DOHH2 (cell line): Measurements from ENCODE around the gene DPP4.

Experiments used
- H3F3A ChIP-seq: fragments of 200-600 bp; sonication (generic), shearing (Covaris generic); 2 replicates; pipeline ENCODE4 v1.6.0; 2016; ENCODE audit warnings: antibody characterized with exemption, mild to moderate bottlenecking; ENCODE audit not compliant: control insufficient read depth, insufficient read depth
- H3K27ac ChIP-seq: fragments of 200-600 bp; sonication (generic); 2 replicates; pipeline ENCODE4 v1.5.1; 2014; ENCODE audit warnings: low read depth, mild to moderate bottlenecking, low read length, moderate library complexity
- H3K27me3 ChIP-seq: fragments of 200-600 bp; sonication (generic); 2 replicates; pipeline ENCODE4 v1.6.1; 2014; ENCODE audit warnings: mild to moderate bottlenecking, low read length, mixed read lengths; ENCODE audit not compliant: control insufficient read depth
- H3K36me3 ChIP-seq: fragments of 200-600 bp; sonication (generic); 2 replicates; pipeline ENCODE4 v1.6.1; 2014; ENCODE audit warnings: mild to moderate bottlenecking, low read length, moderate library complexity, mixed read lengths; ENCODE audit not compliant: control insufficient read depth
- H3K4me1 ChIP-seq: fragments of 200-600 bp; sonication (generic); 2 replicates; pipeline ENCODE4 v1.6.1; 2014; ENCODE audit warnings: mild to moderate bottlenecking, low read length, mixed read lengths; ENCODE audit not compliant: control insufficient read depth
- H3K4me2 ChIP-seq: fragments of 200-600 bp; sonication (generic); 2 replicates; pipeline ENCODE4 v1.6.0; 2014; ENCODE audit warnings: mild to moderate bottlenecking, low read length, moderate library complexity
- H3K4me3 ChIP-seq: fragments of 200-600 bp; sonication (generic); 2 replicates; pipeline ENCODE4 v1.5.1; 2014; ENCODE audit warnings: mild to moderate bottlenecking, low read length, mixed read lengths
- H3K79me2 ChIP-seq: fragments of 200-600 bp; sonication (generic); 2 replicates; pipeline ENCODE4 v1.6.1; 2014; ENCODE audit warnings: mild to moderate bottlenecking, low read length, mixed read lengths; ENCODE audit not compliant: control insufficient read depth
- H3K9me2 ChIP-seq: fragments of 200-600 bp; sonication (generic); replicated peaks from 2 replicates; pipeline ENCODE4 v1.6.1; 2014; ENCODE audit warnings: mild to moderate bottlenecking, low read length, mixed read lengths; ENCODE audit not compliant: control insufficient read depth
- H3K9me3 ChIP-seq: fragments of 200-600 bp; sonication (generic); 2 replicates; pipeline ENCODE4 v1.6.1; 2014; ENCODE audit warnings: antibody characterized with exemption, low read length, mixed read lengths; ENCODE audit not compliant: control insufficient read depth, insufficient read depth
- H4K20me1 ChIP-seq: fragments of 200-600 bp; sonication (generic); 2 replicates; pipeline ENCODE4 v1.6.0; 2014; ENCODE audit warnings: low read depth, mild to moderate bottlenecking, antibody characterized with exemption, low read length, moderate library complexity; ENCODE audit not compliant: control insufficient read depth, insufficient read depth
- EZH2phosphoT487 ChIP-seq: fragments of 200-600 bp; sonication (generic); IDR thresholded peaks from 2 replicates; pipeline ENCODE4 v1.6.1; 2017; ENCODE audit warnings: borderline replicate concordance, mild to moderate bottlenecking, antibody characterized with exemption, low read length, moderate library complexity, mixed read lengths
- TF ChIP-seq, protein P1 (sequence below): fragments of 200-600 bp; sonication (generic); IDR thresholded peaks from one replicate; pipeline ENCODE4 v1.5.1; 2014; ENCODE audit warnings: antibody characterized with exemption, mild to moderate bottlenecking, low read depth, low read length; ENCODE audit not compliant: poor library complexity, severe bottlenecking

DPP4 gene

GRCh38 chr2:162082036-162082435 is 8.0 kb upstream of the DPP4 start:
- no peaks in the 10 kb centered on the region for H3K4me1 ChIP-seq
- no peaks in the 10 kb centered on the region for H4K20me1 ChIP-seq
- no peak overlapping the region for H3K4me3 ChIP-seq

DNA sequence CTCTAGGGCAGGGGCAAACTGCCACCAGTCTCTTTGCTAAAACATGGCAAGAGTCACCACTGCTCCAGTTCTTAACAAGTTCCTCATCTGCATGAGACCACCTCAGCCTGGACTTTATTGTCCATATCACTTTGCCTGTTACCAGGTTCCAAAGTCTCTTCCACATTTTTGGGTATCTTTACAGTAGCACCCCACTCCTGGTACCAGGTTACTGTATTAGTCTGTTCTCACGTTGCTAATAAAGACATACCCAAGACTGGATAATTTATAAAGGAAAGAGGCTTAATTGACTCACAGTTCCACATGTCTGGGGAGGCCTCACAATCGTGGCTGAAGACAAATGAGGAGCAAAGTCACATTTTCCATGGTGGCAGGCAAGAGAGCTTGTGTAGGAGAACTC is 5.5 kb upstream of the DPP4 start:
- H3K9me2 ChIP-seq: no peaks in the 10 kb centered on the region
- H3K4me1 ChIP-seq: peaks cover under 1% of the 10 kb centered on the region; the same call in 1 of the 2 replicates
- H3K9me3 ChIP-seq: peaks cover 7% of the 10 kb centered on the region; the same call in 1 of the 2 replicates
- no peak overlapping the region for H3K4me2 ChIP-seq
- H3K4me3 ChIP-seq: no peak overlapping the region
- H3K27ac ChIP-seq: no peak overlapping the region
- H4K20me1 ChIP-seq: no peaks in the 10 kb centered on the region
- peaks cover 1% of the 10 kb centered on the region for H3K27me3 ChIP-seq
- H3K79me2 ChIP-seq: no peaks in the 10 kb centered on the region
- no peaks in the 10 kb centered on the region for H3K36me3 ChIP-seq
- H3F3A ChIP-seq: no peaks in the 10 kb centered on the region
- TF ChIP-seq, protein P1, sequence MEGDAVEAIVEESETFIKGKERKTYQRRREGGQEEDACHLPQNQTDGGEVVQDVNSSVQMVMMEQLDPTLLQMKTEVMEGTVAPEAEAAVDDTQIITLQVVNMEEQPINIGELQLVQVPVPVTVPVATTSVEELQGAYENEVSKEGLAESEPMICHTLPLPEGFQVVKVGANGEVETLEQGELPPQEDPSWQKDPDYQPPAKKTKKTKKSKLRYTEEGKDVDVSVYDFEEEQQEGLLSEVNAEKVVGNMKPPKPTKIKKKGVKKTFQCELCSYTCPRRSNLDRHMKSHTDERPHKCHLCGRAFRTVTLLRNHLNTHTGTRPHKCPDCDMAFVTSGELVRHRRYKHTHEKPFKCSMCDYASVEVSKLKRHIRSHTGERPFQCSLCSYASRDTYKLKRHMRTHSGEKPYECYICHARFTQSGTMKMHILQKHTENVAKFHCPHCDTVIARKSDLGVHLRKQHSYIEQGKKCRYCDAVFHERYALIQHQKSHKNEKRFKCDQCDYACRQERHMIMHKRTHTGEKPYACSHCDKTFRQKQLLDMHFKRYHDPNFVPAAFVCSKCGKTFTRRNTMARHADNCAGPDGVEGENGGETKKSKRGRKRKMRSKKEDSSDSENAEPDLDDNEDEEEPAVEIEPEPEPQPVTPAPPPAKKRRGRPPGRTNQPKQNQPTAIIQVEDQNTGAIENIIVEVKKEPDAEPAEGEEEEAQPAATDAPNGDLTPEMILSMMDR: no peak
- no peak for TF ChIP-seq EZH2phosphoT487

More at GRCh38 chr2:162082036-162082435, 8.0 kb upstream of the DPP4 start:
- H3K9me3 ChIP-seq: peaks cover 7% of the 10 kb centered on the region; the same call in 1 of the 2 replicates
- H3K9me2 ChIP-seq: no peaks in the 10 kb centered on the region
- no peak overlapping the region for H3K27ac ChIP-seq
- H3K79me2 ChIP-seq: no peaks in the 10 kb centered on the region
- TF ChIP-seq EZH2phosphoT487: no peak
- TF ChIP-seq, protein P1: no peak
- H3K36me3 ChIP-seq: no peaks in the 10 kb centered on the region
- no peaks in the 10 kb centered on the region for H3K27me3 ChIP-seq
- no peaks in the 10 kb centered on the region for H3F3A ChIP-seq
- H3K4me2 ChIP-seq: no peak overlapping the region

DNA sequence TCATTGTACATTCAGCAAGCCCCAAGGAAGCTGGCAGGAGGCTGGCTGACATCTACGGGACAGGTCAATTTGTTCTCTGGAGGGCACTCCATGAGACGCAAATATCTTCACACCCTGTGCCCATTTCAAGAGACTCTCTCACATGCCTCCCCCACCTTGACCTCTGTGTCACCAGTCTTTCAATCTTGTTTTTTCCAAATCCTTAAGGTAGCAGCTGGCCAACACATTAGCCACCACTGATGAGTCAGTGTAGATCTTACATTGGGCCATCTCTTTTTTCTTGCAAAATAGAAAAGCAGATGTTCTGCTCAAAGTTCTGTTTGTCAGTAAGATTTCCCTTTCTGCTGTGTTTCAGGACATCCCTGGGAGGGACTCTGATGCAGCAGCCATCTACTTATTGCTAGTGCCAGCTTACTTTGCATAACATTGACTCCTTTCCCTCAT is 1.7 kb upstream of the DPP4 start:
- no peak for TF ChIP-seq EZH2phosphoT487
- TF ChIP-seq, protein P1: no peak
- H3K4me1 ChIP-seq: peaks cover 9% of the 10 kb centered on the region
- H3K79me2 ChIP-seq: no peaks in the 10 kb centered on the region
- H3F3A ChIP-seq: no peaks in the 10 kb centered on the region
- H3K9me3 ChIP-seq: peaks cover 7% of the 10 kb centered on the region; the same call in 1 of the 2 replicates
- no peaks in the 10 kb centered on the region for H3K9me2 ChIP-seq
- no peak overlapping the region for H3K4me2 ChIP-seq
- peaks cover 18% of the 10 kb centered on the region for H3K27me3 ChIP-seq
- no peak overlapping the region for H3K4me3 ChIP-seq
- H3K36me3 ChIP-seq: no peaks in the 10 kb centered on the region
- no peak overlapping the region for H3K27ac ChIP-seq
- no peaks in the 10 kb centered on the region for H4K20me1 ChIP-seq
